Smooth muscle cell (in vitro differentiated cells): ENCODE measurements around the gene RHO. TPM values are rescaled to one million over a fixed set of nuclear protein-coding genes. Genes with fewer than 3 reads are reported as not detected.

Source experiments
- DNase-seq: peaks from one replicate; lab custom pipeline; 2025; ENCODE audit not compliant: unreplicated experiment; lab: John Stamatoyannopoulos, UW
- H2AFZ ChIP-seq: fragments of 200-600 bp; sonication (generic); 2 replicates; pipeline ENCODE4 v1.6.0; 2016; ENCODE audit warnings: antibody characterized with exemption, low read depth, mild to moderate bottlenecking
- H3F3A ChIP-seq: fragments of 200-600 bp; sonication (generic); 2 replicates; pipeline ENCODE4 v1.6.0; 2017; ENCODE audit warnings: antibody characterized with exemption, low read depth
- H3K27ac ChIP-seq: fragments of 200-600 bp; sonication (generic); 2 replicates; pipeline ENCODE4 v1.5.1; 2016; ENCODE audit warnings: low read depth, mild to moderate bottlenecking
- H3K27me3 ChIP-seq: fragments of 200-600 bp; sonication (generic); 2 replicates; pipeline ENCODE4 v1.6.1; 2016; ENCODE audit warnings: low read depth, mild to moderate bottlenecking
- H3K36me3 ChIP-seq: fragments of 200-600 bp; sonication (generic); 2 replicates; pipeline ENCODE4 v1.5.1; 2016; ENCODE audit warnings: low read depth
- H3K4me1 ChIP-seq: fragments of 200-600 bp; sonication (generic); 2 replicates; pipeline ENCODE4 v1.5.1; 2016; ENCODE audit warnings: low read depth
- H3K4me2 ChIP-seq: fragments of 200-600 bp; sonication (generic); 2 replicates; pipeline ENCODE4 v1.6.0; 2016; ENCODE audit warnings: mild to moderate bottlenecking
- H3K4me3 ChIP-seq: fragments of 200-600 bp; sonication (generic); 2 replicates; pipeline ENCODE4 v1.5.1; 2016; ENCODE audit warnings: mild to moderate bottlenecking
- H3K79me2 ChIP-seq: fragments of 200-600 bp; sonication (generic); 2 replicates; pipeline ENCODE4 v1.6.0; 2016; ENCODE audit warnings: low read depth, mild to moderate bottlenecking
- H3K9ac ChIP-seq: fragments of 200-600 bp; sonication (generic); 2 replicates; pipeline ENCODE4 v1.6.0; 2016; ENCODE audit warnings: low read depth
- H3K9me3 ChIP-seq: fragments of 200-600 bp; sonication (generic); replicated peaks from 2 replicates; pipeline ENCODE4 v1.5.1; 2016; ENCODE audit warnings: low read depth
- H4K20me1 ChIP-seq: fragments of 200-600 bp; sonication (generic); 2 replicates; pipeline ENCODE4 v1.6.0; 2016; ENCODE audit warnings: low read depth
- WGBS: methylation state at CpG from one replicate; pipeline ENCODE4 v1.1.7; 2016; ENCODE audit warnings: low lambda C conversion rate; 5-methylcytosine and 5-hydroxymethylcytosine counted together
- polyA plus RNA-seq: library from polyadenylated mRNA; unstranded; fragments of >200 nt; fragmentation: Nextera tagmentation; extraction: Ambion mirVana; gene quantifications from 2 replicates; pipeline ENCODE4 v1.2.1, GENCODE V29; 2016
- total RNA-seq: library from RNA; depleted of rRNA; stranded (reverse); fragments of >200 nt; gene quantifications from 2 replicates; pipeline ENCODE4 v1.2.3, GENCODE V29; 2014
- TF ChIP-seq, protein P1 (sequence below): fragments of 200-600 bp; sonication (generic); IDR thresholded peaks from 2 replicates; pipeline ENCODE4 v1.5.1; 2017; ENCODE audit warnings: borderline replicate concordance, mild to moderate bottlenecking, antibody characterized with exemption; ENCODE audit not compliant: insufficient read depth, poor library complexity, severe bottlenecking

Gene RHO
- total and polyA plus RNA-seq, 2 experiments from 2014 or later = 0.63 TPM; not detected in 1

- no peaks in the 10 kb centered on the region for H4K20me1 ChIP-seq
- no peak for DNase-seq
- no peaks in the 10 kb centered on the region for H3K79me2 ChIP-seq
- H3K27ac ChIP-seq = no peak overlapping the region
- H3K4me3 ChIP-seq = no peak overlapping the region
- no peak overlapping the region for H3K4me2 ChIP-seq
- no peak overlapping the region for H3K9ac ChIP-seq
- TF ChIP-seq, protein P1, sequence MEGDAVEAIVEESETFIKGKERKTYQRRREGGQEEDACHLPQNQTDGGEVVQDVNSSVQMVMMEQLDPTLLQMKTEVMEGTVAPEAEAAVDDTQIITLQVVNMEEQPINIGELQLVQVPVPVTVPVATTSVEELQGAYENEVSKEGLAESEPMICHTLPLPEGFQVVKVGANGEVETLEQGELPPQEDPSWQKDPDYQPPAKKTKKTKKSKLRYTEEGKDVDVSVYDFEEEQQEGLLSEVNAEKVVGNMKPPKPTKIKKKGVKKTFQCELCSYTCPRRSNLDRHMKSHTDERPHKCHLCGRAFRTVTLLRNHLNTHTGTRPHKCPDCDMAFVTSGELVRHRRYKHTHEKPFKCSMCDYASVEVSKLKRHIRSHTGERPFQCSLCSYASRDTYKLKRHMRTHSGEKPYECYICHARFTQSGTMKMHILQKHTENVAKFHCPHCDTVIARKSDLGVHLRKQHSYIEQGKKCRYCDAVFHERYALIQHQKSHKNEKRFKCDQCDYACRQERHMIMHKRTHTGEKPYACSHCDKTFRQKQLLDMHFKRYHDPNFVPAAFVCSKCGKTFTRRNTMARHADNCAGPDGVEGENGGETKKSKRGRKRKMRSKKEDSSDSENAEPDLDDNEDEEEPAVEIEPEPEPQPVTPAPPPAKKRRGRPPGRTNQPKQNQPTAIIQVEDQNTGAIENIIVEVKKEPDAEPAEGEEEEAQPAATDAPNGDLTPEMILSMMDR = no peak
- no peak overlapping the region for H2AFZ ChIP-seq
- WGBS = 89% methylated on average over 18 of the region's 18 CpGs
- H3K36me3 ChIP-seq = no peaks in the 10 kb centered on the region
- H3K27me3 ChIP-seq = no peaks in the 10 kb centered on the region
- no peaks in the 10 kb centered on the region for H3K4me1 ChIP-seq
- H3F3A ChIP-seq = no peaks in the 10 kb centered on the region
- no peaks in the 10 kb centered on the region for H3K9me3 ChIP-seq
Measured at GRCh38 chr3:129576514-129577352, 48.3 kb downstream of the RHO start.

- Histone ChIP-seq H3K27me3 (no peaks in the 10 kb centered on the region), H3K4me1 (no peaks in the 10 kb centered on the region), H2AFZ (no peak overlapping the region), H3K79me2 (no peaks in the 10 kb centered on the region), H3K4me3 (no peak overlapping the region), H3F3A (no peaks in the 10 kb centered on the region), H3K9me3 (no peaks in the 10 kb centered on the region), H3K36me3 (no peaks in the 10 kb centered on the region), H4K20me1 (no peaks in the 10 kb centered on the region), H3K4me2 (no peak overlapping the region), H3K27ac (no peak overlapping the region), H3K9ac (no peak overlapping the region)
- no peak for DNase-seq
- TF ChIP-seq, protein P1 = no peak
- WGBS = 87% methylated on average over 8 of the region's 17 CpGs
Measured at GRCh38 chr3:129577366-129577765, 48.9 kb downstream of the RHO start.

GRCh38 chr3:129577925-129578786, 49.7 kb downstream of the RHO start:
- H3K79me2 ChIP-seq = no peaks in the 10 kb centered on the region
- no peaks in the 10 kb centered on the region for H3K27me3 ChIP-seq
- no peak overlapping the region for H2AFZ ChIP-seq
- no peaks in the 10 kb centered on the region for H4K20me1 ChIP-seq
- H3K9me3 ChIP-seq = no peaks in the 10 kb centered on the region
- TF ChIP-seq, protein P1 = no peak
- H3F3A ChIP-seq = no peaks in the 10 kb centered on the region
- WGBS = 92% methylated on average over 20 of the region's 21 CpGs
- no peak overlapping the region for H3K4me3 ChIP-seq
- no peaks in the 10 kb centered on the region for H3K4me1 ChIP-seq
- no peak for DNase-seq
- H3K27ac ChIP-seq = no peak overlapping the region
- H3K36me3 ChIP-seq = no peaks in the 10 kb centered on the region
- no peak overlapping the region for H3K9ac ChIP-seq
- no peak overlapping the region for H3K4me2 ChIP-seq
